Gastroesophageal sphincter (tissue), 3 donors: ENCODE measurements around the gene RNF212.

Source experiments
- CTCF ChIP-seq, 4 experiments: fragments of 200-600 bp in 2 of 4; fragments of 450-650 bp in 2 of 4; sonication (generic) in 1 of 4; IDR thresholded peaks; one replicate each; pipeline ENCODE4 v1.5.1; 2017 to 2019; ENCODE audit warnings: antibody characterized with exemption in 4 of 4, mild to moderate bottlenecking in 2 of 4, moderate library complexity in 2 of 4
- EP300 ChIP-seq: sonication (generic); formaldehyde crosslinking; IDR thresholded peaks from one replicate; pipeline ENCODE4 v1.6.1; 2017; ENCODE audit warnings: antibody characterized with exemption, mild to moderate bottlenecking
- POLR2A ChIP-seq, 2 donors: fragments of 450-650 bp; IDR thresholded peaks; one replicate each; pipeline ENCODE4 v1.6.1; 2017; ENCODE audit warnings: antibody characterized with exemption in 2 of 2, mild to moderate bottlenecking in 2 of 2, moderate library complexity in 1 of 2
- POLR2AphosphoS5 ChIP-seq: sonication (generic); formaldehyde crosslinking; IDR thresholded peaks from one replicate; pipeline ENCODE4 v1.6.1; 2017; ENCODE audit warnings: antibody characterized with exemption

GRCh38 chr4:1109898-1110506 is 3.4 kb downstream of the RNF212 start:
- no peak for TF ChIP-seq CTCF (IDR thresholded peaks at IDR 0.05)
- TF ChIP-seq EP300: no peak
- TF ChIP-seq POLR2A (IDR thresholded peaks at IDR 0.05): no peak
- no peak for TF ChIP-seq POLR2AphosphoS5
